BE2C (cell line): ENCODE results near the gene EFCAB5. TPM values are rescaled to one million over a fixed set of nuclear protein-coding genes. Genes with fewer than 3 reads are reported as not detected.
"Not testable (repeated sequence)": the region's sequence is repeated elsewhere in the genome, so short reads cannot be mapped to it uniquely, and the experiment has no call there.

Experiments
- DNase-seq: peaks from one replicate; pipeline ENCODE4 v3.0.0-alpha.2; 2020
- H3K27me3 ChIP-seq: fragments of 250-450 bp; sonication (Bioruptor Pico); 2 replicates; pipeline ENCODE4 v1.5.1; 2020; ENCODE audit warnings: mild to moderate bottlenecking
- H3K36me3 ChIP-seq: fragments of 250-450 bp; sonication (Bioruptor Pico); 2 replicates; pipeline ENCODE4 v1.5.1; 2020; ENCODE audit warnings: mild to moderate bottlenecking
- H3K4me1 ChIP-seq: fragments of 250-450 bp; sonication (Bioruptor Pico); 2 replicates; pipeline ENCODE4 v1.5.1; 2020
- H3K4me3 ChIP-seq: 2 replicates; pipeline ENCODE4 v1.5.1; 2011; ENCODE audit warnings: low read depth, low read length
- H3K9me3 ChIP-seq: fragments of 250-450 bp; sonication (Bioruptor Pico); 2 replicates; pipeline ENCODE4 v1.5.1; 2020
- polyA plus RNA-seq: library from polyadenylated mRNA; unstranded; fragments of >200 nt; gene quantifications from one replicate; pipeline ENCODE4 v1.2.1, GENCODE V29; 2012; ENCODE audit warnings: low read depth, missing spikeins; ENCODE audit not compliant: insufficient read length, insufficient read depth
- TF ChIP-seq, protein P1 (sequence below): IDR thresholded peaks from 2 replicates; pipeline ENCODE4 v1.5.1; 2012; ENCODE audit warnings: mild to moderate bottlenecking, low read depth, low read length

EFCAB5 gene
- 1.6 TPM for polyA plus RNA-seq

DNA sequence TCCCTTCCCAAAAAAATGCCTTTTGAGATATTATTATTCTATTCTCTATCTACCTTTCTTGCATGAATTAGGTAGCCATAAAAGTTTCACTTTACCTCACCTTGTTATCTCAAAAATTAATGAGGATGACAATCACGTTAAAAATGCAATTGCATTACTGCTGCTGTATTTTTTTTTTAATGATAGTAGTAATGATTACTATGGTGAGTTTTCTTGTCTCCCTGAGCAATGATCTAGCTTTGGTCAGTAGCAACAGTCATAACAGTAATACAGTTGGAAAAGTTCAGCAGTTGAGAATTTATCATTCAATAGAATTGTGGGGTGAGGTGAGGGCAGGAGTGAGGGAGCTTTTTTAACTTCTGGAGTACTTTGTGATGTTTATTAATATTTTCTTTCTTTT lies at the start of gene EFCAB5:
Gene EFCAB5, plus strand, starts transcription at position 301 of the 400 bp plus-strand sequence. CDS start 163 bp downstream, outside the sequence.
- Histone ChIP-seq H3K27me3 (no peaks in the 10 kb centered on the region), H3K4me1 (no peaks in the 10 kb centered on the region), H3K9me3 (no peaks in the 10 kb centered on the region), H3K36me3 (no peaks in the 10 kb centered on the region), H3K4me3 (no peak within 1 kb of the TSS)
- no peak for DNase-seq
- TF ChIP-seq, protein P1, sequence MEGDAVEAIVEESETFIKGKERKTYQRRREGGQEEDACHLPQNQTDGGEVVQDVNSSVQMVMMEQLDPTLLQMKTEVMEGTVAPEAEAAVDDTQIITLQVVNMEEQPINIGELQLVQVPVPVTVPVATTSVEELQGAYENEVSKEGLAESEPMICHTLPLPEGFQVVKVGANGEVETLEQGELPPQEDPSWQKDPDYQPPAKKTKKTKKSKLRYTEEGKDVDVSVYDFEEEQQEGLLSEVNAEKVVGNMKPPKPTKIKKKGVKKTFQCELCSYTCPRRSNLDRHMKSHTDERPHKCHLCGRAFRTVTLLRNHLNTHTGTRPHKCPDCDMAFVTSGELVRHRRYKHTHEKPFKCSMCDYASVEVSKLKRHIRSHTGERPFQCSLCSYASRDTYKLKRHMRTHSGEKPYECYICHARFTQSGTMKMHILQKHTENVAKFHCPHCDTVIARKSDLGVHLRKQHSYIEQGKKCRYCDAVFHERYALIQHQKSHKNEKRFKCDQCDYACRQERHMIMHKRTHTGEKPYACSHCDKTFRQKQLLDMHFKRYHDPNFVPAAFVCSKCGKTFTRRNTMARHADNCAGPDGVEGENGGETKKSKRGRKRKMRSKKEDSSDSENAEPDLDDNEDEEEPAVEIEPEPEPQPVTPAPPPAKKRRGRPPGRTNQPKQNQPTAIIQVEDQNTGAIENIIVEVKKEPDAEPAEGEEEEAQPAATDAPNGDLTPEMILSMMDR = no peak

DNA sequence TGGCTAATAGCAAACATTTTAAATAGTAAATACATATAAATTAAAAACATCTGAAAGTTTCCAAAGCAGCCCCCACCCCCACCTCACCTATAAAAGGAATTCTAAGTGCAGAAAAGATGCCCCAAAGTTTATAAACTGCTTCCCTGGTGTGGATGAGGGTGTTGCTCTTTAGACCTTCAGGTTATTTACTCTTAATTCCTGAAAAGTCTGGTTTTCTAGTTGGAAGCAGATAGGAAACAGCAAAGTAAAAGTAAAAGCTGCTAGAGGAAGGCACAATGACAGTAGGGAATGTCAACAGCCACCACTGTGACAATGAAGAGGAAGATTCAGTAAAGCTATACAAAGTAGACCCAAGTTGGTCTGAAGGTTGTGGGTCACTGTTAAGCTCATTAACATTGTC lies 49.2 kb upstream of the EFCAB5 start:
- H3K9me3 ChIP-seq = no peaks in the 10 kb centered on the region
- H3K4me3 ChIP-seq = no peak overlapping the region
- no peaks in the 10 kb centered on the region for H3K36me3 ChIP-seq
- no peaks in the 10 kb centered on the region for H3K27me3 ChIP-seq
- no peak for DNase-seq
- no peaks in the 10 kb centered on the region for H3K4me1 ChIP-seq
- TF ChIP-seq, protein P1 = no peak

DNA sequence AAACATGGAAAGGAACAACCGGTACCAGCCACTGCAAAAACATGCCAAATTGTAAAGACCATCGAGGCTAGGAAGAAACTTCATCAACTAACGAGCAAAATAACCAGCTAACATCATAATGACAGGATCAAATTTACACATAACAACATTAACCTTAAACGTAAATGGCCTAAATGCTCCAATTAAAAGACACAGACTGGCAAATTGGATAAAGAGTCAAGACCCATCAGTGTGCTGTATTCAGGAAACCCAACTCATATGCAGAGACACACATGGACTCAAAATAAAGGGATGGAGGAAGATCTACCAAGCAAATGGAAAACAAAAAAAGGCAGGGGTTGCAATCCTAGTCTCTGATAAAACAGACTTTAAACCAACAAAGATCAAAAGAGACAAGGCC lies 44.3 kb upstream of the EFCAB5 start:
- H3K4me3 ChIP-seq, H3K9me3 ChIP-seq, H3K4me1 ChIP-seq, H3K27me3 ChIP-seq, H3K36me3 ChIP-seq, DNase-seq: not testable (repeated sequence)

DNA sequence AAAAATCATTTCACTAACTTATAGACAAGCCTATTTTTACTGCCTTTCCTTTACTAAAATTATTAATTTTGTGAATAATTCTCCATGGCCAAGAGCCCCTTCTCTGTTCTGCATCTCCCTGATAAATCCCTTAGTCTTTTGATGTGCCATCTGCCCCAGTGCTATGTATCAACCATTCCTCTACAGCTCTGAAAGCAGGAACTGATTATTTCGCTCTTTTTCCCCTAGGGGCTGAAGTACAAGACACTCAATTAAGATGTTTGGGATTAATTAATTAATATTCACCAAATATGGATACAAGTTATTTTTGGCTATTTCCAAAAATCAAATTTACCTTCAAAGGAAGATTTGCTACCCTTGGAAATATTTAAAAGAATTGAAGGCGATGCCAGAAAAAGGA lies 38.0 kb upstream of the EFCAB5 start:
- Histone ChIP-seq H3K27me3 (no peaks in the 10 kb centered on the region), H3K4me1 (no peaks in the 10 kb centered on the region), H3K36me3 (no peaks in the 10 kb centered on the region), H3K9me3 (no peaks in the 10 kb centered on the region), H3K4me3 (no peak overlapping the region)
- no peak for DNase-seq
- TF ChIP-seq, protein P1 = no peak

DNA sequence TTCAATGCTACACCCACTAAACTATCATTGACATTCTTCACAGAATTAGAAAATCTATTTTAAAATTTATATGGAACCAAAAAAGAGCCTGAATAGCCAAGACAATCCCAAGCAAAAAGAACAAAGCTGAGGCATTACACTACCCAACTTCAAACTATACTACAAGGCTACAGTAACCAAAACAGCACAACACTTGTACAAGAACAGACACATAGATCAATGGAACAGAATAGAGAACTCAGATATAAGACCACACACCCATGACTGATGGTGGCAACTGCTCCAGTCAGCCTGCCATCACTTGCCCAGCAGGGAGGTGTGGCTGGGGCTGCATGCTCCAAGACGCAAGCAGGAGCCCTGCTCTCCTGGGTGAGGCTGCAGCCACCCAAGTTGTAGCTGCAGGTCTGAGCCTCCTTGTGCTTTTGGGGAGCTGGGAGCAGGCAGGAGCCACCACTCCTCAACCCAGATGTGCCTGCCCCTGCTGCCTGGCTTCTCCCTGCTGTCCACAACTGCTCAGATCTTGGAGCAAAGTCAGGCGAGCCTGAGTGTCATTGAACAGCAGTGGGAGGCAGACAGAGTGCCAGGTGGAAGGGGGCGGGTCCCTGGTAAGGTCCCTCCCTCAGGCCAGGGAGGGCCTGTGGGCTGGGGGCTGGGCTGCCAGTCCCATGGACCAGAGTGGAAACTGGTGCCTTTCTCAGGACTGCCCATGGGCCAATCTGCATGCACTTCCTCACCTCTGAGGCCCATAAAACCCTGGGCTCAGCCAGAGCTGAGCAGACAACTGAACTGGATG lies 36.2 kb upstream of the EFCAB5 start:
- Histone ChIP-seq H3K4me1 (no peaks in the 10 kb centered on the region), H3K36me3 (no peaks in the 10 kb centered on the region), H3K9me3 (no peaks in the 10 kb centered on the region), H3K27me3 (no peaks in the 10 kb centered on the region), H3K4me3 (no peak overlapping the region)
- TF ChIP-seq, protein P1 = no peak
- DNase-seq = no peak

DNA sequence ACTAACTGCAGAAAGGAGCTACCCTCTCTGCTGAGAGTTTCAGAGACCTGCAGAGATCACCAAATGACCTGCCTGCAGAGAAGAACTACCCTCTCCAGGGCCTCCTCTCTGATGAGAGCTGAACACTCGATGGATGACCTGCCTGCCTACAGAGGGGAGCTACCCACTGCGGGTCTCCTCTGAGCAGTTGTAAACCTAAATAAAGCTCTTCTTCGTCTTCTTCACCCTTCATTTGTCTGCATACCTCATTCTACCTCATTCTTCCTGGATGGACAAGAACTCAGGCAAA lies 35.6 kb upstream of the EFCAB5 start:
- Histone ChIP-seq H3K36me3 (no peaks in the 10 kb centered on the region), H3K4me3 (no peak overlapping the region), H3K27me3 (no peaks in the 10 kb centered on the region), H3K4me1 (no peaks in the 10 kb centered on the region), H3K9me3 (no peaks in the 10 kb centered on the region)
- TF ChIP-seq, protein P1 = no peak
- DNase-seq = no peak
